Measurements from ENCODE around the gene RIMBP2. TPM values are rescaled to one million over a fixed set of nuclear protein-coding genes. Genes with fewer than 3 reads are reported as not detected.

The RIMBP2 gene
- total and polyA plus RNA-seq, 7 experiments from 2014 or later, result 0.05 TPM; not detected in 6

GRCh38 chr12:130486891-130487416 lies 229.1 kb downstream of the RIMBP2 start:
- Mint-ChIP-seq H3K4me3 (no peak overlapping the region), H3K27ac (no peak overlapping the region), H3K4me1 (no peaks in the 10 kb centered on the region), H3K36me3 (no peaks in the 10 kb centered on the region), H3K27me3 (peaks cover 0 to 28% (median 4%) of the 10 kb centered on the region in 5 donors), H3K9me3 (peaks cover 0 to 7% (median 0%) of the 10 kb centered on the region in 11 donors)
- Histone ChIP-seq H3K4me3 (ENCODE audit: low read length) (no peak overlapping the region), H3K9me3 (ENCODE audit: control insufficient read depth in 2 of 3, low read length in 3 of 3) (no peaks in the 10 kb centered on the region), H3K27me3 (ENCODE audit: control insufficient read depth in 2 of 2, insufficient read depth in 2 of 2, low read length in 2 of 2) (no peaks in the 10 kb centered on the region), H3K36me3 (ENCODE audit: control insufficient read depth in 2 of 3, insufficient read depth in 3 of 3, low read length in 3 of 3) (no peaks in the 10 kb centered on the region), H3K27ac (ENCODE audit: low read depth, low read length) (no peak overlapping the region), H3K4me1 (ENCODE audit: control insufficient read depth in 2 of 2, insufficient read depth in 2 of 2, low read length in 2 of 2) (no peaks in the 10 kb centered on the region)
- CTCF ChIA-PET, result no interaction called here
- POLR2A ChIA-PET, result no interaction called here
- DNase-seq (no peak), ATAC-seq (no peak)
- intact Hi-C loops (cut with micrococcal nuclease), result no loop called here

- no peak overlapping the region for H3K4me3 ChIP-seq (ENCODE audit: low read length)
- H3K4me3 Mint-ChIP-seq, result no peak overlapping the region
- POLR2A ChIA-PET, result no interaction called here
- DNase-seq, result no peak
- no peaks in the 10 kb centered on the region for H3K9me3 ChIP-seq (ENCODE audit: control insufficient read depth in 2 of 3, low read length in 3 of 3)
- H3K36me3 Mint-ChIP-seq, result no peaks in the 10 kb centered on the region
- no peaks in the 10 kb centered on the region for H3K36me3 ChIP-seq (ENCODE audit: control insufficient read depth in 2 of 3, insufficient read depth in 3 of 3, low read length in 3 of 3)
- H3K4me1 Mint-ChIP-seq, result peaks cover 0 to 1% (median 0%) of the 10 kb centered on the region in 7 donors
- H3K27ac Mint-ChIP-seq, result no peak overlapping the region
- H3K27me3 Mint-ChIP-seq, result peaks cover 0 to 33% (median 4%) of the 10 kb centered on the region in 5 donors
- H3K27ac ChIP-seq (ENCODE audit: low read depth, low read length), result no peak overlapping the region
- intact Hi-C loops (cut with micrococcal nuclease), result no loop called here
- CTCF ChIA-PET, result no interaction called here
- no peak for ATAC-seq
- peaks cover 0 to 7% (median 0%) of the 10 kb centered on the region in 11 donors for H3K9me3 Mint-ChIP-seq
- no peaks in the 10 kb centered on the region for H3K4me1 ChIP-seq (ENCODE audit: control insufficient read depth in 2 of 2, insufficient read depth in 2 of 2, low read length in 2 of 2)
- no peaks in the 10 kb centered on the region for H3K27me3 ChIP-seq (ENCODE audit: control insufficient read depth in 2 of 2, insufficient read depth in 2 of 2, low read length in 2 of 2)
Measured at GRCh38 chr12:130486146-130486435, 230.0 kb downstream of the RIMBP2 start.

GRCh38 chr12:130485291-130486145 lies 230.6 kb downstream of the RIMBP2 start:
- no peaks in the 10 kb centered on the region for H3K4me1 ChIP-seq (ENCODE audit: control insufficient read depth in 2 of 2, insufficient read depth in 2 of 2, low read length in 2 of 2)
- intact Hi-C loops (cut with micrococcal nuclease), result no loop called here
- Mint-ChIP-seq H3K27me3 (peaks cover 0 to 39% (median 4%) of the 10 kb centered on the region in 5 donors), H3K9me3 (peaks cover 0 to 7% (median 0%) of the 10 kb centered on the region in 11 donors), H3K4me1 (peaks cover 0 to 2% (median 0%) of the 10 kb centered on the region in 7 donors), H3K27ac (no peak overlapping the region), H3K36me3 (no peaks in the 10 kb centered on the region), H3K4me3 (no peak overlapping the region)
- H3K36me3 ChIP-seq (ENCODE audit: control insufficient read depth in 2 of 3, insufficient read depth in 3 of 3, low read length in 3 of 3), result no peaks in the 10 kb centered on the region
- CTCF ChIA-PET, result no interaction called here
- ATAC-seq (no peak), DNase-seq (no peak)
- no peaks in the 10 kb centered on the region for H3K9me3 ChIP-seq (ENCODE audit: control insufficient read depth in 2 of 3, low read length in 3 of 3)
- POLR2A ChIA-PET, result no interaction called here
- no peaks in the 10 kb centered on the region for H3K27me3 ChIP-seq (ENCODE audit: control insufficient read depth in 2 of 2, insufficient read depth in 2 of 2, low read length in 2 of 2)
- H3K27ac ChIP-seq (ENCODE audit: low read depth, low read length), result no peak overlapping the region
- H3K4me3 ChIP-seq (ENCODE audit: low read length), result no peak overlapping the region

GRCh38 chr12:130484221-130484620 lies 231.9 kb downstream of the RIMBP2 start:
- H3K9me3 Mint-ChIP-seq, result peaks cover 0 to 4% (median 0%) of the 10 kb centered on the region in 11 donors
- H3K4me3 Mint-ChIP-seq, result no peak overlapping the region
- no peak for ATAC-seq
- intact Hi-C loops (cut with micrococcal nuclease), result no loop called here
- Histone ChIP-seq H3K27ac (ENCODE audit: low read depth, low read length) (no peak overlapping the region), H3K27me3 (ENCODE audit: control insufficient read depth in 2 of 2, insufficient read depth in 2 of 2, low read length in 2 of 2) (no peaks in the 10 kb centered on the region), H3K36me3 (ENCODE audit: control insufficient read depth in 2 of 3, insufficient read depth in 3 of 3, low read length in 3 of 3) (no peaks in the 10 kb centered on the region), H3K4me3 (ENCODE audit: low read length) (no peak overlapping the region), H3K4me1 (ENCODE audit: control insufficient read depth in 2 of 2, insufficient read depth in 2 of 2, low read length in 2 of 2) (no peaks in the 10 kb centered on the region), H3K9me3 (ENCODE audit: control insufficient read depth in 2 of 3, low read length in 3 of 3) (no peaks in the 10 kb centered on the region)
- peaks cover 0 to 35% (median 4%) of the 10 kb centered on the region in 5 donors for H3K27me3 Mint-ChIP-seq
- H3K36me3 Mint-ChIP-seq, result no peaks in the 10 kb centered on the region
- peaks cover 0 to 2% (median 0%) of the 10 kb centered on the region in 7 donors for H3K4me1 Mint-ChIP-seq
- ChIA-PET POLR2A (no interaction called here), CTCF (no interaction called here)
- DNase-seq, result no peak
- H3K27ac Mint-ChIP-seq, result no peak overlapping the region

- CTCF ChIA-PET, result no interaction called here
- Mint-ChIP-seq H3K4me1 (peaks cover 0 to 2% (median 0%) of the 10 kb centered on the region in 7 donors), H3K27ac (no peak overlapping the region), H3K9me3 (peaks cover 0 to 4% (median 0%) of the 10 kb centered on the region in 11 donors), H3K27me3 (peaks cover 0 to 35% (median 4%) of the 10 kb centered on the region in 5 donors), H3K4me3 (no peak overlapping the region), H3K36me3 (no peaks in the 10 kb centered on the region)
- Histone ChIP-seq H3K27me3 (ENCODE audit: control insufficient read depth in 2 of 2, insufficient read depth in 2 of 2, low read length in 2 of 2) (no peaks in the 10 kb centered on the region), H3K4me1 (ENCODE audit: control insufficient read depth in 2 of 2, insufficient read depth in 2 of 2, low read length in 2 of 2) (no peaks in the 10 kb centered on the region), H3K9me3 (ENCODE audit: control insufficient read depth in 2 of 3, low read length in 3 of 3) (no peaks in the 10 kb centered on the region), H3K36me3 (ENCODE audit: control insufficient read depth in 2 of 3, insufficient read depth in 3 of 3, low read length in 3 of 3) (no peaks in the 10 kb centered on the region), H3K27ac (ENCODE audit: low read depth, low read length) (no peak overlapping the region), H3K4me3 (ENCODE audit: low read length) (no peak overlapping the region)
- no peak for DNase-seq
- intact Hi-C loops (cut with micrococcal nuclease), result no loop called here
- no peak for ATAC-seq
- POLR2A ChIA-PET, result no interaction called here
Measured at GRCh38 chr12:130483616-130484180, 232.4 kb downstream of the RIMBP2 start.

GRCh38 chr12:130482448-130482847 lies 233.7 kb downstream of the RIMBP2 start:
- H3K4me1 ChIP-seq (ENCODE audit: control insufficient read depth in 2 of 2, insufficient read depth in 2 of 2, low read length in 2 of 2), result no peaks in the 10 kb centered on the region
- CTCF ChIA-PET, result no interaction called here
- intact Hi-C loops (cut with micrococcal nuclease), result no loop called here
- Mint-ChIP-seq H3K27ac (no peak overlapping the region), H3K4me3 (no peak overlapping the region), H3K9me3 (peaks cover 0 to 4% (median 0%) of the 10 kb centered on the region in 11 donors), H3K27me3 (peaks cover 0 to 35% (median 4%) of the 10 kb centered on the region in 5 donors), H3K36me3 (no peaks in the 10 kb centered on the region), H3K4me1 (peaks cover 0 to 2% (median 0%) of the 10 kb centered on the region in 7 donors)
- no peak overlapping the region for H3K4me3 ChIP-seq (ENCODE audit: low read length)
- no peaks in the 10 kb centered on the region for H3K27me3 ChIP-seq (ENCODE audit: control insufficient read depth in 2 of 2, insufficient read depth in 2 of 2, low read length in 2 of 2)
- no peak overlapping the region for H3K27ac ChIP-seq (ENCODE audit: low read depth, low read length)
- ATAC-seq (no peak), DNase-seq (no peak)
- no peaks in the 10 kb centered on the region for H3K9me3 ChIP-seq (ENCODE audit: control insufficient read depth in 2 of 3, low read length in 3 of 3)
- POLR2A ChIA-PET, result no interaction called here
- H3K36me3 ChIP-seq (ENCODE audit: control insufficient read depth in 2 of 3, insufficient read depth in 3 of 3, low read length in 3 of 3), result no peaks in the 10 kb centered on the region

Data from naive thymus-derived CD4-positive, alpha-beta T cell (primary cell).